NOMO-1 treated with dmso at 0.1 percent for 144 hours (cell line): ENCODE results near the gene RHCG.

ENCODE experiments used
- DNase-seq: peaks from one replicate; lab custom pipeline; 2025; ENCODE audit not compliant: unreplicated experiment; lab: John Stamatoyannopoulos, UW

RHCG gene

DNA sequence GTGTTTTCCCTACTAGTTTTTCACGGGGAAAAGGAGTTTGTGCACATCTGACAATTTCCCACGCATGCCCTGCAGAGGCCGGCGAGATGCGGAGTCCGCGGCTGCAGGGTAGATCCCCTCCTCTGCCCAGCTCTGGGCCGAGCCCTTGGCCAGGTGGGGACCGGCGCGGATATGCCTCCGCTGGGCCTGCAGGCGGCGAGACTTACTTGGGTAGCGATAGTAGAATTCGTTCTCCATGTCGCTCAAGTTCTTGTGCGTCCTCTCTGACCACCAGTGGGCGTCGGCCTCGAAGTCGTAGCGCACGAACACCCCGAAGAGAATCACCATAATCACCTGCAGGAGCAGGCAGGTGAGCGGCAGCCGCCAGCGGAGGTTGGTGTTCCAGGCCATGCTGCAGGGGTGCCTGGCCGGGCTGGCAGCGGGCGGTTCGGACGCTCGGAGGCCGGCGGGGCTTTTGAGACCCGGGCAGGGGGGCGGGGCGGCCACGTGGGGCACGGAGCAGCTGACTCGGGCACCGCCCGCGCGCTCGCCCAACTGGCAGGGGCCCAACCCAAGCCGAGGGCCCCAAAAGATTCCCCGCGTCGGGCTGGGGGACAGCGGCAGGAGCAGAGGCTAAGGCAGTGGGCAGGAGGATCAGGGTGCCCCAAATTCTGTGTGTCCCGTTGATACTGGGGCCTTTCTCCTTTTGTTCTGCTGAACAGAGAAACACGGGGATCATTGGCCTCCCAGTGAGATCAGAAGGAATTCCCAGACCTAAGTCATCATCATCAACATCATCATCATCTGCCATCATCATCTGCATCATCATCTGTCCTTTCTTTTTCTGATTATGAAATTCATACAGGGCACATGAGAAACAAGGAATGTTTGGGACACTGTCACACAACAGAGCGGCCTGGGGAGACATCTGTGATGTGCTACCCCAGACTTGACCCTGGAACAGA, at the start of gene RHCG:
RHCG (minus strand) TSS at position 429 of the 944 bp plus-strand sequence; CDS start at position 390, 39 bp downstream.
- DNase-seq = no peak

DNA sequence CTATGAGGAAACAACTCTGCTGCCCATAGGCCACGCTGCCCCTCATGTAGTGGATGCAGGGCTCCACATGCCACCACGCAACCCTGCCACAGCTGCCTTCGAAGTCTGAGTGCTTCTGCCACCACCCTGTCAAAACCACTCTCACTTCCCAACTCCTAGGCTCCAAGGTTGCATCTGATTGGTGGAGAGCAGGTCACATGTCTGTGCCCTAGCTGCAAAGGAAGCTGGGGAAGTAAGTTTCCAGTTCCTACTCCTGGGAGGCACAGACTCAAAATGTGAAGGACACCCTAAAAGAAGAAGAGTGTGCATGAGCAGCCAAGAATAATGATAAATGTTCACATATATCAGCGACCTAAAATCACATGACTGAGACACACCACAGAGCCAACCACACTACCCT, 47.0 kb upstream of the RHCG start:
- no peak for DNase-seq

DNA sequence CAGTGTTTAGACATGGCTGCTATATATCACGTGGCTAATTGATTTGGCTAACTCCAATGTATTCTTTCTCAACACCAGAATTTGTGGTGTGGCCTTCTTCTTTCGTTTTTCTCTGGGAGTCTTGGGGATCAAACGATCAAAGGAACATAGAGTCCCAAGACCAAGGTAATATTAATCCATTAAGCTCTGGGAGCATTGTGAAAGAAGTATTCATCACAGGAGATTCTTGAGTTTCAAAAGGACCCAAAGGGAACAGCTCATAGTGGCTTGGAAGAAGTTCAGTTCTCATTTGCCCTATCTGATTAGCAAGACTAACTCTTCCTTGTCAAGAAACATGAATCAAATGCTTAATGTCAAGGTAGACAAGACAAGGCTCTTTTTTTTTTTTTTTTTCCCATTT, 46.0 kb upstream of the RHCG start:
- no peak for DNase-seq

DNA sequence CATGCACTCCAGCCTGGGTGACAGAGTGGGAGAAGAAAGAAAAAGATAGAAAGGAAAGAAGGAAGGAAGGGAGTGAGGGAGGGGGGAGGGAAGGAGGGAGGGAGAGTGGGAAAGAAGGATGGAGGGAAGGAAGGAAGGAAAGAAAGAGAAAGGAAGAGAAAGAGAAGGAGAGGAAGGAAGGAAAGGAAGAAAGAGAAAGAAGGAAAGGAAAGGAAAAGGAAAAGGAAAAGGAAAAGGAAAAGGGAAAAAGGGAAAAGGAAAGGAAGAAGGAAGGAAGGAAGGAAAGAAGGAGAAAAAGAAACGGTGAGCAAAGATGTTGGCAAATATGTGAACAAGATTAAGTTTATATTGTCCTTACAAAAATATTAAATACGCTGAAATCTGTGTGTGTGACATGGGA, 42.6 kb upstream of the RHCG start:
- DNase-seq = no peak

DNA sequence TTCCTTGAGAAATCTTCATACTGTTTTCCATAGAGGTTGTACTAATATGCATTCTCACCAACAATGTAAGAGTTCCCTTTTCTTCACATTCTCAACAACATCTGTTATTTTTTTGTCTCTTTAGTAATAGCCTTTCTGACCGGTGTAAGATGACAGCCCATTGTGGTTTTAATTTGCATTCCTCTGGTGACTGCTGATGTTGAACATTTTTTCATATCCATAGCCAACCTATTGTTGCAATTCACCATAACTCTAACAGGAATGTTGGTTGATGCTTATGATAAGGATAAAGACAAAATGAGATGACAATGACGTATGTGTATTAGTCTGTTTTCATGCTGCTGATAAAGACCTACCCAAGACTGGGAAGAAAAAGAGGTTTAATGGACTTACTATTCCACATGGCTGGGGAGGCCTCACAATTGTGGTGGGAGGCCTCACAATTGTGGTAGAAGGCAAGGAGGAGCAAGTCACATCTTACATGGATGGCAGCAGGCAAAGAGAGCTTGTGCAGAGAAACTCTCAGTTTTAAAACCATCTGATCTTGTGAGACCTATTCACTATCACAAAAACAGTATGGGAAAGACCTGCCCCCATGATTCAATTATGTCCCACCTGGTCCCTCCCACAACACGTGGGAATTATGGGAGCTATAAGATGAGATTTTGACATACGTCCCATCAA, 37.6 kb upstream of the RHCG start:
- DNase-seq = no peak

DNA sequence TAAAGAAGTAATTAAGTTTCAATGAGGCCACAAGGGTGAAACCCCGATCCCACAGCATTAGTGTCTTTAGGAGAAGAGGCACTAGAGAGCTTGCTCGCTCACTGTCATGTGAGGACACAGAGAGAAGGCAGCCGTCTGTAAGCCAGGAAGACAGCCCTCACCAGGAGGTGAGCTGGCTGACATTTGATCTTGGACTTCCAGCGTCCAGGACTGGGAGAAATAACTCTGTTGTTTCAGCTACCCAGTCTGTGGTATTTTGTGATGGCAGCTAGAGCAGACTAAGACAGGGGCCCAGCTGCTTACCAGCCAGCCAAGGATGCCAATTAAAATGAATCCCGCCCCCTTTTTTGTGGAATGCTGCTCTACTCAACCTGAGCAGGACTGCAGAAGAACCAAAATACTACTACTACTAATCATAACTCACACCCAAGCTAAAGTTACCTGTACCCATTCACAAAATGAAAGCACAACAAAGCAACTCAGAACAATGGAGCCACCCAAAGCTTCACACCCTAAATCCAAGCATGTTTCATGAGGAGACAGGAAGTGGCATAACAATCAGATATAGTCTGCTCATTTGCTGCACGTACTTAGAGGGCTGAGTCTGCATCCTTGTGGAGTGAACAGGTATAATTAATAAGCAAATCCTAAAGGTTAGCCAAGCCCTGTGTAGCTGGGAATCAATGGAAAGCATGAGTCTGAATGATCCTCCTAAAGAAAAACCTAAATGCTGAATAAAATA, 35.6 kb upstream of the RHCG start:
- DNase-seq = no peak

DNA sequence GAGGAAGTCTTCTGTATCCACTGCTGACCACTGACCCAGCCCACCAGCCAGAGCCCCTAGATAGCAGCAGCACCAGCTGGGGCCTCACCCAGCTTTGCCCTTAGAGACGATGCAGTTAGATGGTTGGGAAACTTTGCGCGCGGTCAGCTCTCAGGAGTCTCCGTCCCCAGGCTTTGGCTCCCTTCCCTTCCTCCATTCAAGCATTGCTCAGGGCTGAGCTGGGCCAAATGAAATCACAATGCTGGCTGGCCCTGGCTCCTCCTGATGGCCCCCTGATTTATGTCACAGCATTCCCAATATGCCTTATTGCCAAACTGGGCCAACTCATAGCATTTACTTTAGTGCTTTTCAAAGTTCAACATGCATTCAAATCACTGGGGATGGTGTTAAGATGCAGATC, 34.6 kb upstream of the RHCG start:
- no peak for DNase-seq

DNA sequence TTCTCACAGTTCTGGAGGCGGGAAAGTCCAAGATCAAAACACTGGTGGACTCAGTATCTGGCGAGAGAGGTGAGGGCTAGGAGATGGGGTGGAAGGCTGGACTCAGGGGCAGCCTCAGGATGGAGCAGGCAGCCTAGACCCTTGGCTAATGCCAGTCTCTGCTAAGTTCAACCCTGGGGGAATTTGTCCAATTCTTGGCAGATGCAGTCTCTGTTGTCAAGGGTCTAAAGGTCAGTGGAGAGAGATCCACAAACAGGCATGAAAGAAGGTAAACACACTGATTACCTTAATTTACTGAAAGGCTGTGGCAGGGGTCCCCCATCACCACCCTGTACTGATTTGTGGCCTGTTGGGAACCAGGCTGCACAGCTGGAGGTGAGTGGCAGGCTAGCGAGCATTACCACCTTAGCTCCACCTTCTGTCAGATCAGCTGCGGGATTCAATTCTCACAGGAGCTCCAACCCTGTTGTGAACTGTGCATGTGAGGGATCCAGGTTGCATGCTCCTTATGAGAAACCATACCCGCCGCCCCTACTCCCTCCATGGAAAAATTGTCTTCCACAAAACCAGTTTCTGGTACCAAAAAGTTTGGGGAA, 32.5 kb upstream of the RHCG start:
- DNase-seq = no peak

DNA sequence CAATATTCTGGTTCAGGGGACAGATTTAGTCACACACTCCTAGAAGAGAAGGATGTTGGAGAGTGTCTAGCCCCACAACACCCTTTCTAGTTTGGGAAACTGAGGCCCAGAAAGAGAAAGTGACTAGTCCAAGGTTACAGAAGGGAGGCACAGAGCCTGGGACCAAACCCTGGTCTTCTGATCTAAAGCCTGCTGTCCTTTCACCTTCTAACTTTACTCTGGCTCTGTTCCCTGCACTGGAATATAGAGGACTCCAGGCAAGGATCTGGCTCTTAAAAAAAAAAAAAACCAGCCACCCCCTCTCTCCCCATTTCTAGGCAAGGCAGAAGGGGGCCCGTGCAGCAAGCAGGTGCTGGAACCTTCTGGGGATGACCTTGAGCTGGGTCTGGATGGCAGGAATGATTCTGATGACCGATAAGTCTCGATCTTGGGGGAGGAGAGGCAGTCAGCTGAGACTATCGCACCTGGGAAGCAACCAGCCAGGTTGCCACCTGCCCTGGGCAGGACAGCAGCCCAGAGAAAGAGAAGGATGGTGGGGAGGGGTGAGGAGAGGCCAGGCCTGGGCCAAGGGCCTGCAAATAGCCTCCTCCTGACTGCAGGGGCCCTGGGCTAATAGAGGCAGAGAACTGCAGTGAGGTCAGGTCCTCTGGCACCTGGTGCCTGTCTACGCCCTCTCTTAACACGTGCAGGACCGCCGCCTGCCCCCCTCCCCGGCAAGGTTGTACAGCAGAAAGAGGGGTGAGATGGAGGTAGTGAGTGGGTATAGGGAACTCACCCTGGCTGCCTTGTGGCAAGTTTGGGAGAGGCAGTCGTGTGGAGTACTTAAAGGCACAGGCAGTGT, 30.4 kb upstream of the RHCG start:
- DNase-seq = no peak

DNA sequence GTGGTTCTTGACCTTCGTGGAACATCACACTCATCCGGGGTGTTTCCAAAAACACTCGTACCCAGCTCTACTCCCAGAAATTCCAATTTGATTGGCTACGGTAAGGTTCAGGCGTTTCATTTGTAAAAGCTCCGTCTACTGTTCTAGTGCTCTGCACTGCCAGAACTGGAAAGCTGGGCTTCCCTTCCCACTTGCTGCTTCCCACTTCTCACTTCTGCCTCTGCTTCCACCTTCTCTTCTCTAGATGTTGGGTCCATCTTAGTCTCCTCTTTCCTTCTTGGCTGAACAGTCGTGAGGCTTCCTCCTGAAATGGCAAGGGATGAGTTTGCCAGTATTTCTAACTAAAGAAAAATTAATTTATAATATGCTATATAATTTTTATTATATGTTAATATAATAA, 29.8 kb upstream of the RHCG start:
- no peak for DNase-seq

DNA sequence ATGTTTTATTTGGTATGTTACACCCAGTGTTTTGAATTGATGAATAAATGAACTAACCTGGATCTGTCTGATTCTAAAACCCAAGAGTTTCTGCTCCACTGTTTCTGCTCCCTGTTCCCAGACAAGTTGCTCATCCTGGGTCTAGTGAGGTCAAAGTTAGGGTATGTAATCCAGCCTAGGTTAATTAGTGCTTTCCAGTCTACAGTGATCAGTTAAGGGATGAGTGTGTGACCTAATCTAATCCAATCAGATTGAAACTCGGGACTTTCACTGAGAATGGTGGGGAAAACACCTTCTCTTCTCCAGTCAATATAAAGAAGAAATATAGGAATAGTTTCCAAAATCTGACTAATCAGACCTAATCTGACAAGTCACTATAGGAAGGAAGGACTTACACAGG, 27.8 kb upstream of the RHCG start:
- no peak for DNase-seq

DNA sequence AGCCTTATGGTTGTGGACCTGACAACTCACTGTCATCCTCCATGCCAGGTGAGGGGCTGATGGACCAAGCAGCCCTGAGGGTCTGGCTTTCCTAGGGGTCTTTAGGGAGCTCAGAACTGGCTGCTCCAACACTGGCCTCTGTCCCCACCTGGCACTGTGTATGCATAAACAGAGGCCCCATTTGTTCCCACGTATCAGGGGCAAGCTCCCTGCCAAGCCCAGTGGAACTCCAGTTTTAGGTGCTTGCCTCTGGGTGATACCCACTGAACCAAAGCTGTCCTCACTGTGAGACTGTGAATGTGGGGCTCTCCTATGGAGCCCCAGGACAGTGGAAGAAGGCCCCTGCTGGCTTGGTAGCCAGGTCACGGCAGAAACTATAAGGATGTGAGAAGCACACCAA, 26.7 kb upstream of the RHCG start:
- no peak for DNase-seq

DNA sequence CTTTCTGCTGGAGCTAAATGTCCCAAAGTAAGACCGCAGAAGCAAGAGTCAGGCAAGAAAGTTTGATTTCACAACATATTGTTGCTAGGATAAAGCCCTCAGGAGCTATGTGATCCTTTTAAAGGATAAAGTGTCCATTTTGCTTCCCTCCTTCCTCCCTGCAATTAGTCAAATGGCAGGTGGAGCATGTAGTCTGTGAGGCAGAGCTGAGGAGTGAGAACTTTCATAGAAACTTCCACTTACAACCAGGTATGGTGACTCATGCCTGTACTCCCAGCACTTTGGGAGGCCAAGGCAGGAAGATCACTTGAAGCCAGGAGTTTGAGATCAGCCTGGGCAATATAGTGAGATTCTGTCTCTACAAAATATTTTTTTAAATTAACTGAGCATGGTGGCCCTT, 25.2 kb upstream of the RHCG start:
- no peak for DNase-seq

DNA sequence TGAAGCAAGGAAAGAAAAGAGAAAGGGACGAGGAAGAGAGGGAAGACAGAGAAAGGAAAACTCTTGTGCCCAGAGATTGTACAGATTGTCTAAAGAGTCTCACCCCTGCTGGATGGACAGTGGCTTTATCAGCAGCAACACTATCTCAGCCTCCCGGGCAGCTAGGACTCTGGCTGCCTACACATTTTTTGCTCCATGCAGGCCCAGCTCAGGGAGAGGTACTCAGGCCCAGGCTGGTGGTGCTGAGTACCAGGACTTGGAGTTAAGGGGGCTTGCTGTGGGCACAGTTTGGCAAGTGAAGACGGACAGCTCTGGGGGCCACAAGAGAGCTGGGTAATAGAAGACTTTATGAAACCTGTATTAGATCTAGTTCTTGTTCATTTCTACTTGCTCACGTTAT, 19.1 kb upstream of the RHCG start:
- no peak for DNase-seq

DNA sequence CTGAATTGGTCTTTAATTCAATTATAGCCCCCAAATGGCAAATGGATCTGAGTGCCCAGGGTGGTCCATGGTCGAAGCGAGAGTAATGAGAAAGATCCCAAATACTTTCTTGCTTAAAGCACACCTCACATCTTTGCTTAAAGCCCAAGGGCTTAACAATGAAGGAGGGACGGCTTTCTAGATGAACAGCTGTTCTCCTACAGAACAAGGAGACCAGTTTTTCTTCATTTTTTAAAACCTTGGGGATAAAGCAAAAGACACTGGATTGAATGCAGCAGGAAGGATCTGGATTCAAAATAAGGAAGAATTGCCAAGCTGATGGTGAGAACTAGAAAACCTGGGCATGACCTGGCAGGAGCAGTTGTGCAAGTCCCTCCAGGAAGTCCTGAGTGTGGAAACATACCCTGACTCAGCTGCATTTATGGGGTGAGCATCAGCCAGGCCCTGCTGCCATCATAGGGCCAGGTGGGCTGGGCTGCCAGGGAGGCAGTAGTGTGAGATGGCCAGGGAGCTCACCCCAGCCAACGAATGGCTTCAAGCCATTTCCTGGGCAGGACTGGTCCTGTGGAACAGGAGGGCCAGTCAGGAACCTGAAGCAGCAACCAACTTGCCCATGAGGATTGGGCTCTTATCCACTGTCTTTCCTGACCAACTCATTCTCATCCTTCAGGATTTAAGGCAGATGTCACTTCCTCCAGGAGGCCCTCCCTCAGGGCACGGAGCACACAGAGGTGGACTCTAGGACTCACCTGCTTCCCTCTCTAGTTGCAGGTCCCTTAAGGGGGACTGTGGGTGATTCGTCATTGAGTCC, 18.4 kb upstream of the RHCG start:
- peak; percentile 10 for DNase-seq

DNA sequence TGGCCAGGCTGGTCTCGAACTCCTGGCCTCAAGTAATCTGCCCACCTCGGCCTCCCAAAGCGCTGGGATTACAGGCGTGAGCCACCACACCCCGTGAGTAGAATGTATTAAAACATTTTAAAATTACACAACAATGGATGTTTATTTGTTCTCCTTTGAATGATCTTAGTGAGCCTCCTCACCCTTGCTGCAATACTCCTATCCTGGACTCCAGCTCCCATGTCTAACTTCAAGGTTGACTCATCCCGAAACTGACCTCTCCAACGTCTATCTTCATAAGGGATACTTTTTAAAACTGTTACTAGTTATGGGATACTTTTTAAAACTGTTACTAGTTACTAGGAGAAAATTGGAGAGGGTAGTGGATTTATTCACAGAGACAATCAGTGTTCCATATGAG, 17.8 kb upstream of the RHCG start:
- no peak for DNase-seq

DNA sequence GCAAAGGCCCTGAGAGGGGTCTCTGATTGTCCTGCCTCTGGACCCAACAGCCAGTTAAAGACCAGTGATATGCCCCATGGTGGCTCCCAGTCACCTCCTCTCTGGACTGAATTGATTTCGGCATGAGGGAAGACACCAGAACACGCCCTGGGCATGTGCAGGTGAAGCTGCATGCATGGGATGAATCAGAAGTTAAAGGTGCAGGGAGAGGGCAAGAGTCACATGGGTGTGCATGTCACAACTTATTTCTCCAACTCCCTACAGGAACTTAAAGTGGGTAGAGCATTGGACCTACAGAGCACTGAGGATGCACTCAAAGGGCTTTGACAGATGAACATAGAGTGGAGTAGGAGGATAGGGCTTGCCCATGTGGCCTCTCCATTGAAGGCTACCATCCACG, 16.9 kb upstream of the RHCG start:
- DNase-seq = no peak

DNA sequence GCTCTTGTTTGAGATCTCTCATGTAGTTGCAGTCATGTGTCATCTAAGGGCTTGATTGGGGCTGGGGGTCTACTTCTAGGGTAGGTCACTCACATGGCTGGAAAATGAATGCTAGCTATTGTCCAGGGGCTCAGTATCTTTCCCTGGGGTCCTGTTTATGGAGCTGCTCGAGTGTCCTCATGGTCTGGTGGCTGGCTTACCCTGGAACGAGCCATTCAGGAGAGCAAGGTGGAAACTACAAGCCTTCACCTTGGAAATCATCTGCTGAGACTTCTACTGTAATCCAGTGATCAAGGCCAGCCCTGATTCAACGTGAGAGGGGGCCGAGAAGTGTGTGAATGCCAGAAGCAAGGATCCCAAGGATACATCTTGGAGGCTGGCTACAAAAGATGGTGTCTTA, 16.2 kb upstream of the RHCG start:
- DNase-seq = no peak

DNA sequence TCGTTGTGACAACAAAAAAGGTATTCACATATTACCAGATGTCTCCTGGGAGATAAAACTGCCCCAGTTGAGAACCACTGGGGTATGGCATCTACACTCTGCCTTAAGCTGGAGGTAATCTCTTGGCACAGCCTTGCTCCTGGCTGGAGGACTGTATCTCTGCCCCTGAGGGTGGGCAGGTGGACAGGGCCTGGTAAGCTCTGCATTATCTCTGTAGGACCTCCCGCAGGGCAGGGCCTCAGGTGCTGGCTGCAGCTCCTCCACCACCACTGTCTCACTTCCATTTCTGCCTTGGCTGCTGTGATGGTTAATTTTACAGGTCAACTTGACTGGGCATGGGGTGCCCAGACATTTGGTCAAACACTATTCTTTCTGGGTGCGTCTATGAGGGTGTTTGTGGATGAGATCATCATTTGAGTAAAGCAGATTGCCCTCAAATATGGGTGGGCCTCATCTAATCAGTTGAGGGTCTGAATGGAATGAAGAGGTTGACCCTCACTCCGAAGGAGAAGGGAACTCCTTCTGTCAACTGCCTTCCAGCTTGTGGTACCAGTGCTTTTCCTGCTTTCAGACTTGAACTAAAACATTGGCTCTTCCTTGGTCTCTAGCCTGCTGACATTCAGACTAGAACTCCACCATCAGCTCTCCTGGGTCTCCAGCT, 9.8 kb upstream of the RHCG start:
- no peak for DNase-seq
